OCI-LY1 (cell line): ENCODE data around the gene C1QTNF6.

Experiments used
- EZH2 ChIP-seq: fragments of 200-600 bp; sonication (generic), shearing (Covaris generic); IDR thresholded peaks from 2 replicates; pipeline ENCODE4 v1.8.0; 2017; ENCODE audit warnings: borderline replicate concordance, mixed run types, mild to moderate bottlenecking, antibody characterized with exemption, low read length, moderate library complexity, mixed read lengths
- TF ChIP-seq, protein P1 (sequence below): fragments of 200-600 bp; sonication (generic), shearing (Covaris generic); IDR thresholded peaks from 2 replicates; pipeline ENCODE4 v1.5.1; 2017; ENCODE audit warnings: mild to moderate bottlenecking, antibody characterized with exemption, low read length, moderate library complexity, mixed read lengths

DNA sequence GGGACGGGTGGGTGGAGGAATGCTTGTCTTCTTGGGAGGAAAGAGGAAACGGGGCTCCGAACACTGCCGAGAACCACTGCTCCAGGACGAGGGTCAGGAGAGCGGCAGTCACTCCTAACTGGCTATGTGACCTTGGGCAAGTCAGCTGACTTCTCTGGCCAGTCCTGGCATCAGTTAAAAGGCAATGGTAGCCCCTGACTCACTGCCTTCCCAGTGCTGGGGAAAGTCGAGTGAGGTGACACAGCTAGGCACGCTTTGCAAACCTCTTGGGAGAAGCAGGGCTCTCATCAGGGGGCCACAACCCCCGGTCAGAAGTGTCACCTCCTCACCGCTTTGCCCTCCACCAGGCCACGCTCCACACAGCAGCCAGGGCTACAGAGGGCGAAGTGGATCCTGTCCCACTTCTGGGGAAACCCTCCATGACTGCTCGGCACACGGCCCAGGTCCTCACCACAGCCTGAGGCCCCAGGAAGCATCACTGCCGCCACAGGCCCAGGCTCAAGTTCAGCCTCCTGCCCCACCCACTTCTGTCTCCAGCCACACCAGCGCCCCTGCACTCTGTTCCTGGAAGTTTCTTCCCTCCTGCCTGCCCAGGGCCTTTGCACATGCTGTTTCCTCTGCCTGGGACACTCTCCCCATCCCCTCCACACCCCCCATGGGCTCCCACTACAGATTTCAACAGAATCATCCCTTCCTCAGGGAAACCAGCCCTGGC, 54.6 kb downstream of the C1QTNF6 start:
- TF ChIP-seq, protein P1, sequence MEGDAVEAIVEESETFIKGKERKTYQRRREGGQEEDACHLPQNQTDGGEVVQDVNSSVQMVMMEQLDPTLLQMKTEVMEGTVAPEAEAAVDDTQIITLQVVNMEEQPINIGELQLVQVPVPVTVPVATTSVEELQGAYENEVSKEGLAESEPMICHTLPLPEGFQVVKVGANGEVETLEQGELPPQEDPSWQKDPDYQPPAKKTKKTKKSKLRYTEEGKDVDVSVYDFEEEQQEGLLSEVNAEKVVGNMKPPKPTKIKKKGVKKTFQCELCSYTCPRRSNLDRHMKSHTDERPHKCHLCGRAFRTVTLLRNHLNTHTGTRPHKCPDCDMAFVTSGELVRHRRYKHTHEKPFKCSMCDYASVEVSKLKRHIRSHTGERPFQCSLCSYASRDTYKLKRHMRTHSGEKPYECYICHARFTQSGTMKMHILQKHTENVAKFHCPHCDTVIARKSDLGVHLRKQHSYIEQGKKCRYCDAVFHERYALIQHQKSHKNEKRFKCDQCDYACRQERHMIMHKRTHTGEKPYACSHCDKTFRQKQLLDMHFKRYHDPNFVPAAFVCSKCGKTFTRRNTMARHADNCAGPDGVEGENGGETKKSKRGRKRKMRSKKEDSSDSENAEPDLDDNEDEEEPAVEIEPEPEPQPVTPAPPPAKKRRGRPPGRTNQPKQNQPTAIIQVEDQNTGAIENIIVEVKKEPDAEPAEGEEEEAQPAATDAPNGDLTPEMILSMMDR: no peak
- TF ChIP-seq EZH2: no peak
